ENCODE measurements around the gene AIRE.

AIRE gene

DNA sequence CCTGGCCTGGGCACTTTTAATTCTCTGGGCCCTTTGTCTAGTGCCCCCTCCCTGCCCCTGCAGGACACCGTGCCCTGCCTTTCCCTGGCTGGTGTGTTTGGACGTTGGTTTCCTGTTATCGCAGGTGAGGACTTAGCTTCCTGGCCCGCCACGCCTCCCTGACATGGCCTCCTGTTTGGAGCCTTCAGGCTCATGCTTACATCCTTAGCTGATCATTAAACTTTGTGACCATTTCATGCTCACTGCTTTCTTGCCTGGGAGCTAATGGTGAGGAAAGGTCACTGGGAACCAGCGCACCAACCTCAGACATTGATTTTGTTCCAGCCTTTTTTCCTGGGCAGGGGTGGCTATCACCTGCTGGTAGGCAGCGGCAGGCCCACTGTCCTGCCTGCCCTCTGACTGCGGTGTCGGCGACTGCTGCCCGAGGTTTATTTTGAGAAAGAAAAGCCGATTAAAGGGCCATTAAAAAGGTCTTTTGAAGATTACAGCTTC, 17.9 kb downstream of the AIRE start:
- no peak for DNase-seq (ENCODE audit: low read depth, low spot score)
- H3K27ac ChIP-seq: no peak overlapping the region

DNA sequence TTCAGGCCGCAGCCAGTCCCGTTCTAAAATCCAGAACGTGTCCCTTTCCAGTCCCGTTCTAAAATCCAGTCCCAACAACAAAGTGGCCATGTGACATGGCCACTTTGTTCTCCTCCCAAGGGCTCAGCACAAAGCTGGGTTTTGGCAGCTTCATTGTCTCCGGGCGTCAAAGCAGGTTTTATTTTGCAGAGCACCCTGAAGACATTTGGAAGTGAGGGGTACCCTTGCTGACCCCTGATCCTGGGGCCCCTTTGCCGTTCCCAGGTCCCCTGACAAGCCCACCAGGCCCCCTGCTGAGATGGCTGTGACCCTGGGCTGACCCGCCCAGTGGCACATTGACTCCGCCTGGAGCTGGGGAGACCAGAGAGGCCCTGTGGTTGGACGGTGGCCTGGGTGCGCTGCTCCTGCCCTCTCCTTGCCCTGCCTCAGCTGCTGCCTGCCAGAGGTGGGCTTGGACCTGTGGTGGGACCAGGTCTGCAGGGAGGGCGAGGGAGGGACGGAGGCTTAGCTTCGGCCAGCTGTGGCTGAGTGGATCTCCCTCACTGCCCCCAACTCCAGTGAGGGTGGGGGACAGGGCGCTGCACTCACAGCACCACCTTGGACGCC, 18.4 kb downstream of the AIRE start:
- H3K27ac ChIP-seq: no peak overlapping the region

DNA sequence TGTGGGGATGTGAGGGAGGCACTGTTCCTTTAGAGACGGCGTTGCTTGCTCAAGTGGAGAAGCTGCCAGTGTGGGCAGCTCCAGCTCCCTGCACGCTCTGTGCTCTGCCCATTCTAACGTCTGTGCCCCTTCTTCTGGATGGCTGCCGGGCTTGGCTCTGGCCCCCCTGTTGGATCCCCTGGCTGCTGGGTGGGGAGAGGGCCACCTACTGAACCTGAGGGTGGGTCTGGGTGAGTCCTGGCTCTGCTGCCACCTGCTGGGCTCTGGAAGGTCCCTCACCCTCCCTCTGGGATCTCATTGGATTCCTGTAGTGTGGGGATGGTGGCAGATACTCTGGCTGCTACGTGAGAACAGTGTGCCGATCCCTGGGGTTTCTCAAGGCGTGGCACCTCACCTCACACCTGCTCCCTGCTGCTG, 19.2 kb downstream of the AIRE start:
- no peak overlapping the region for H3K27ac ChIP-seq
- no peak for DNase-seq (ENCODE audit: low read depth, low spot score)

More for the DNA sequence above, 18.4 kb downstream of the AIRE start:
- DNase-seq (ENCODE audit: low read depth, low spot score): no peak

DNA sequence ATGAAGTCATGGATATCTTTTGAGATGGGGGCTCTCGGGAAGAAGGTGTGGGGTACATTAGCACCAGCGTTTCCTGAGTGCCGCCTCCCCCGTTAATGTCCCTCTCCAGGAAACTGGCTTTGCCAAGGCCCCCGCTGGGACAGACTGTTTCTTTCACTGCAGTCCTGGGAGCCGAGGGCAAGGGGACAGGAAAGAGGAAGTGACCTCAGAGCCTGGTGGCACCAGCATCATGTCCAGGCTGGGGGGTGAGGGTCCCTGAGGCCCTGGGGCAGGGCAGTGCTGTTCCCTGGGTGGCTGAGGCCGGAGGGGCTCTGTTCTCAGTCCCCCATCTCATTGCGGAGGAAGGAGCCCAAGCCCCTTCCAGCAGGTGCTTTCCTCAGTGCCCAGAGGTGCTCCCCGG, 20.0 kb downstream of the AIRE start:
- H3K27ac ChIP-seq: no peak overlapping the region

DNA sequence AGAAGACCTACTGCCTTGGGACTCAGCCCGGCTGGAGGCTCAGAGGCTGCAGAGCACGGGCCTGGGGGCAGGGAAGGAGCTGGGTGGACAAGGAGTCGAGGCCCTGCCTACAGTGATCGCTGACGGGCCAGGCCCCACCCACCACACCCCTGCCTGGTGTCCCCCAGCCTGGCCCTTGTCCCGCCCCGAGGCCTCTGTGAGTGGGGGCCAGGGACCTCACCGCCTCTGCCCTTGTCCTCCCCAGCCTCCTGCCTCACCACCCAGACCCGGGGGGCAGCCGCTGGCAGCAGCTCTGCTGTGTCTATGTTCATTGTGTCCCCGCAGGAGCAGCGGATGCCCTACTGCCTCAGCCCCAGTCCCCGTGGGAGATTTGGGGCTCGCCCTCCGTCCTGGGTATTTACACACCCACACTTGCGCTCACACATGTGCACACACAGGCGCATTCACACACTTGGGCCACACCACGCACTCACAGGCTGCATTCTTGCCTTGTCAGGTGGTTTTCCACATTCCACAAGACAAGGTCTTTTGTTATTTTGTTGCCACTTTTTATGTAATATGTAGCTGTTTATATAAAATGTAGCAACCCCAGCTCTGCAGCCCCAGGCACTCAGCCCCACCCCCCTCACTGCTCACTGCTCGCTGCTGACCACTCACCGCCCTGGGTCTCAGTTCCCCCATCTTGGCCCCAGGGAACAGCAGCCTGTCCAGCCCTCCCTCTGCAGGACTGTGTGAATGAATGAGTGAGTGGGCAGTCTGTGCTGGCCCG, 21.4 kb downstream of the AIRE start:
- DNase-seq (ENCODE audit: low read depth, low spot score): no peak
- H3K27ac ChIP-seq: no peak overlapping the region

More for the DNA sequence above, 20.0 kb downstream of the AIRE start:
- DNase-seq (ENCODE audit: low read depth, low spot score): no peak

GRCh38 chr21:44310628-44311507, 25.2 kb downstream of the AIRE start:
- DNase-seq (ENCODE audit: low read depth, low spot score): no peak
- H3K27ac ChIP-seq: no peak overlapping the region

DNA sequence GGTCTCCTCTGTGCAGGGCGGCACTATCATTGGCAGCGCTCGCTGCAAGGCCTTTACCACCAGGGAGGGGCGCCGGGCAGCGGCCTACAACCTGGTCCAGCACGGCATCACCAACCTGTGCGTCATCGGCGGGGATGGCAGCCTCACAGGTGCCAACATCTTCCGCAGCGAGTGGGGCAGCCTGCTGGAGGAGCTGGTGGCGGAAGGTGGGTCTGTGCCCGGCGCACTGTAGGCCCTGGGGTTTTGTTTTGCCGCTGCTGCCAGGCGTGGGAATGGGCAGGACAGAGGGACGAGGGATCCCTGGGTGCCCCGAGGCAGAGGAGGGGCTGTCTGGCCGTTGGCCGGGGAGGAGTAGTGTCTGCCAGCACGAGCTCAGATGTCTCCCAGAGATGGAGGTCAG, 26.4 kb downstream of the AIRE start:
- no peak for DNase-seq (ENCODE audit: low read depth, low spot score)
- no peak overlapping the region for H3K27ac ChIP-seq

GRCh38 chr21:44312716-44313115, 27.0 kb downstream of the AIRE start:
- H3K27ac ChIP-seq: no peak overlapping the region
- no peak for DNase-seq (ENCODE audit: low read depth, low spot score)

DNA sequence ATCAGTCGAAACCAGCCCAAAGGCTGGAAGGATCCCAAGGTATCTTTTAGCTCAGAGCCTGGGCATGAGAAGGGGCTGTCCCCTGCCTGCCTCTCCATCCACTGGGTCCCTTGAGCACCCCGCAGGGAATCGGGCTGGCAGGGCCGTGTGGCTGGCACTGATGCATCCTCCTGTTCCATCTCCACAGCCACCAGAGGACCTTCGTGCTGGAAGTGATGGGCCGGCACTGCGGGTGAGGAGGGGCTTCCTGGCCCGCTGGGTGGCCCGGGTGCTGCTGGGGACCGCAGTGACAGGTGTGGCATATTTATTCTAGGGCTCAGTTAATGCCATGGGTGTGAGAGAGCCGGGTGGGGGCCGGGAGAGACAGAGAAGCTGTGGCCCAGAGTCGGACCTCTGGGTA, 27.8 kb downstream of the AIRE start:
- no peak for DNase-seq (ENCODE audit: low read depth, low spot score)
- H3K27ac ChIP-seq: no peak overlapping the region

DNA sequence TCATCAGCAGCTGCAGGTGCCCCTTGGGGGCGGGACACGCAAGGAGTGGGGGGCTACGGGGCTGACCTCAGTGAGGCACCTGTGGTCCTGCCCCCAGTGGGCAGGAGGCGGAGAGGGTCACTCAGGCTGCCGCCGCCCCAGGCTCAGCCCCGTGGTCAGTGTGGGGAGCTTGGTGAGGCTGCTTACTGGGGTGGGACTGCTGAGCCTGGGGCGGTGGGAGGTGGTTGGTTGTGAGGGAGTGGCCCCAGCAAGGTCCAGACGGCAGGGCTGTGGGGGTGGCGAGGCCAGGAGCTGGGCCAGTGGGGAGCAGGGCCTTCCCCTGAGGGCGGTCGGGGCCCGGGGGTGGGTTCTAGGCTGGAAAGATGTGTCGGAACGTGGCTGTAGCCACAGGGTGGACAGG, 28.5 kb downstream of the AIRE start:
- DNase-seq (ENCODE audit: low read depth, low spot score): no peak
- no peak overlapping the region for H3K27ac ChIP-seq

- DNase-seq (ENCODE audit: low read depth, low spot score): no peak
- H3K27ac ChIP-seq: no peak overlapping the region
Observed at GRCh38 chr21:44314561-44314960, 28.9 kb downstream of the AIRE start.

GRCh38 chr21:44315691-44316203, 30.1 kb downstream of the AIRE start:
- DNase-seq (ENCODE audit: low read depth, low spot score): no peak
- no peak overlapping the region for H3K27ac ChIP-seq

DNA sequence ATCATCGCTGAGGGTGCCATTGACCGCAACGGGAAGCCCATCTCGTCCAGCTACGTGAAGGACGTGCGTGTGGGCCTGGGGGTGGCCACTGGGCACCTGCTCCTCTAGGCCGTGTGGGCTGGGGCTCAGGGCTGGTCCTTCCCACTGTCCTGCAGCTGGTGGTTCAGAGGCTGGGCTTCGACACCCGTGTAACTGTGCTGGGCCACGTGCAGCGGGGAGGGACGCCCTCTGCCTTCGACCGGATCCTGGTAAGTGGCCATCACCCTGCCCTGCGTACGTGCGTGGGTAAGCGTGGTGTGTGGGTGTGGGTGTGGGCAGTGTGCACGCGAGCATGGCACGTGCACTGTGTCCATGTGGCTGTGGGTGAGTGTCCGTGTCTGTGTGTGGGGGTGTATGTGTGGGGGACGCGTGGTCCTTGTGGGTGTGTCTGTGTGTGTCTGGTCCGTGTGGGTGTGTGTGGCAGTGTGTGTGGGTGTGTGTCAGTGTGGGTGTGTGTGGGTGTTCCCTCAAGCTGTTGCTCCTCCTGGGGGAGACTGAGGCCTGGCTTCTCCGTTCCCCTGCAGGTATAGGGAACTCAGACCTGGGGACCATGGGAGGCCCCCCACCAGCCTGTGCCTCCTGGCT, 30.7 kb downstream of the AIRE start:
- no peak for DNase-seq (ENCODE audit: low read depth, low spot score)
- H3K27ac ChIP-seq: no peak overlapping the region

- no peak for DNase-seq (ENCODE audit: low read depth, low spot score)
- no peak overlapping the region for H3K27ac ChIP-seq
Observed at GRCh38 chr21:44317241-44317782, 31.6 kb downstream of the AIRE start.

GRCh38 chr21:44317871-44318270, 32.2 kb downstream of the AIRE start:
- DNase-seq (ENCODE audit: low read depth, low spot score): no peak
- no peak overlapping the region for H3K27ac ChIP-seq

DNA sequence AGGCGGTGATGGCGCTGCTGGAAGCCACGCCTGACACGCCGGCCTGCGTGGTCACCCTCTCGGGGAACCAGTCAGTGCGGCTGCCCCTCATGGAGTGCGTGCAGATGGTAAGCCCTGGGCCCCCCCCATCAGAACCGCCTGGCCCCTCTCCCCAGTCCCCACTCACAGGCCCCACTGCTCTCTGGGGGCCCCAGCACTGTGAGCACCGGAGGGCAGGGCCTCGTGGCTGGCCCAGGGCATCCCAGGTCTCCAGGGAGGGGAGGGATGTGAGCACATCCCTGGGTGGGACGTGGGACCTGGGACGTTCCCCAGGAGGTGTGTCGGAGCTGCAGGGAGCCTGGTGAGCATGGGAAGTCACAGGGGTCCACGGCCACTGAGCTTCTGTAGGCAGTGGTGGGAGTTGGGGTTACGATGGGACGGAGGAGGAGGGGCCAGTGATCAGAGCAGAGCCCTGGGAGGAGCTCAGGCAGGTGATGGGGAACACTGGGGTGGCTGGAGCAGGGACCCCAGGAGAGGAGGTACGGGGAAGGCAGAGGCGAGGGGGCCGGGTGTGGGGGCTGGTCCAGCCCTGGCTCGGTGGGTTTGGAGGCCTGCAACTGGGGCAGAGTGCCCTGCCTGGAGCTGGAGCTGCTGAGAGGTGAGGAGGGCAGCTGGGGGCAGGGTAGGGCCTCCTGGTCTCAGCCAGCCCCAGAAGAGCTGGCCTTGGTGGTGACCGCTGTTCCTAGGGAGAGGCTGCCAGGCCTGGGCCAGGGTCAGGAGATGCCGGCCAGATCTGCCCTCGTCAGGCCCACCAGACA, 33.0 kb downstream of the AIRE start:
- DNase-seq (ENCODE audit: low read depth, low spot score): no peak
- no peak overlapping the region for H3K27ac ChIP-seq

DNA sequence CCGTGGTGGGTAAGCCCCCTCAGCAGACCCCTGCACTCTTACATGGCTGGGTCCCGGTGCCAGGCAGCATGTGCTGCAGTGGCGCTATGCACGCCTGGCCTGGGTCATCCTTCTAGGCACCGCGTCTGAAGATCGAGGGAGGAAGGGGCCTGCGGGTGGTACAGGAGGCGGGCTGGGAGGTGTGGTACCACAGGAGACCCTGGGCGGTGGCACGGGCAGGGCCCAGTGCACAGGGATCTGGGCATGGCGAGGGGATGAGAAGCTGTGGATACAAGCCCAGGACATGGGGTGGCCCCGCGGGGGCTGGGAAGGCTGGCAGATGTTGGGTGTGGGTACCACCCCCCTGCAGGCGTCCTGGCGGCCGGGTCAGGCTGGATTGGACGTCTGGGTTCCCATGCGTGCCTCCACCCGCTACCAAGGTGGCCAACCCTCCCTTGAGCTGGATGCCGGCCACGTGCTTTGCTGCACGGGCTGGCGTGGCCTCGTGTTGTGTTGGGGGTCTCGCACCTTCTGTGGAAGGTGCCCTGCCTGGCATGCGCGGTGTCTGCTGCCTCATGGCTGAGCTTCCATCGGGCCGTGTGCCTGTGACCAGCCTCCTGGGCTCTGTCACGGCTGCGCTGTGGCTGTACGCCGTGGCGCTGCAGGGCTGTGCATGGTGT, 33.9 kb downstream of the AIRE start:
- no peak for DNase-seq (ENCODE audit: low read depth, low spot score)
- H3K27ac ChIP-seq: no peak overlapping the region

- DNase-seq (ENCODE audit: low read depth, low spot score): no peak
- no peak overlapping the region for H3K27ac ChIP-seq
Observed at GRCh38 chr21:44320847-44321246, 35.2 kb downstream of the AIRE start.
